Skeletal muscle tissue (tissue), 4 donors: ENCODE data around the gene CD247. TPM values are rescaled to one million over a fixed set of nuclear protein-coding genes. Genes with fewer than 3 reads are reported as not detected.

Experiments used
- H3K27ac ChIP-seq: one replicate; pipeline ENCODE4 v1.7.0; 2013; ENCODE audit warnings: mild to moderate bottlenecking, low read depth, low read length, inconsistent platforms
- H3K27me3 ChIP-seq, 3 donors: one replicate each; pipeline ENCODE4 v1.7.0; 2013; ENCODE audit warnings: low read length in 3 of 3; ENCODE audit not compliant: control insufficient read depth in 3 of 3, insufficient read depth in 3 of 3
- H3K36me3 ChIP-seq, 3 donors: one replicate each; pipeline ENCODE4 v1.7.0; 2013; ENCODE audit warnings: low read length in 3 of 3; ENCODE audit not compliant: control insufficient read depth in 3 of 3, insufficient read depth in 3 of 3
- H3K4me1 ChIP-seq, 3 donors: one replicate each; pipeline ENCODE4 v1.7.0; 2013; ENCODE audit warnings: low read length in 3 of 3, mild to moderate bottlenecking in 3 of 3; ENCODE audit not compliant: control insufficient read depth in 3 of 3, insufficient read depth in 3 of 3
- H3K4me3 ChIP-seq, 3 donors: one replicate each; pipeline ENCODE4 v1.7.0; 2013; ENCODE audit warnings: low read length in 3 of 3
- H3K9ac ChIP-seq, 3 donors: one replicate each; pipeline ENCODE4 v1.7.0; 2013; ENCODE audit warnings: low read length in 3 of 3, mild to moderate bottlenecking in 3 of 3, moderate library complexity in 2 of 3, low read depth in 1 of 3
- H3K9me3 ChIP-seq, 3 donors: one replicate each; pipeline ENCODE4 v1.7.0; 2013; ENCODE audit warnings: low read length in 3 of 3; ENCODE audit not compliant: control insufficient read depth in 3 of 3
- total RNA-seq: library from RNA; depleted of rRNA; stranded (reverse); fragments of >200 nt; gene quantifications from one replicate; pipeline ENCODE4 v1.2.3, GENCODE V29; 2014
- donor health status: Osteomylitis.

Gene CD247
- total RNA-seq, 1 donor from 2014 or later = 0.52 TPM

- no peak overlapping the region for H3K27ac ChIP-seq
- no peaks in the 10 kb centered on the region for H3K27me3 ChIP-seq
- H3K4me3 ChIP-seq = no peak overlapping the region
- H3K9me3 ChIP-seq = no peaks in the 10 kb centered on the region
- peaks cover 6 to 14% (median 13%) of the 10 kb centered on the region in 3 donors for H3K36me3 ChIP-seq
- no peak overlapping the region for H3K9ac ChIP-seq
- H3K4me1 ChIP-seq = no peaks in the 10 kb centered on the region
Observed at GRCh38 chr1:167404908-167405307, 113.4 kb downstream of the CD247 start.

DNA sequence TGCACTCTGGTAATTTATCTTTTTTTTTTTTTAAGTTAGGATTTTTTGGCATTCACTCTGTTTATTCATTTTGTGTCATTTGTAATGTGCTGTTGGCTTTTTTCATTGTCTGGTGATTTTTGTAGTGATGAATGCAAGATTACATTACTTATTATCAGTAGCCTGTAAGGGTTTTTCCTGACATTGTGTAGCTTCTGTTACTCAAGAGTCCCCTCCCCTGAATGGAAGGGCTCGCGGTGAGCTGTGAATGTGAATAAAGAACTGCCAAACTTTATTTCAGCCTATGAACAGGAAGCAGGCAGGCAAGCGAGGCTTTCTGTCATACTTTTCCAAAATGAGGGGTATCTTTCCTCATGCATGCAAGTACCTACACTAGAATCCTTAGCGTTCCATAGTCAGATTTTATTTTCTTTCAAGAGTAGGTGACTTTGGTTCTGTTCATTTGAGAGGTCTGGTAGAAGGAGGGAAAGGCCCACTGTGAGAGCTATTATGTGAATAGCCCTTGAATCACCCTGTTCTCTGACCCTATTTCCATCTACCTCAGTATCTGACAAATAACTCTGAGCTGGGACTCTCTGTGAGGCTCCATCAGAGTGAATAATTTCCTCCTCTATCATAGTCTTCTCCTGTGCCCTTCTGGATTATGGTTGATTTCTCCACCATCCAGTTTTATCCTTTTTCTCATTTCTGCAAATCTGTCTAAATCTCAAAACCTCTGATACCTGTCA, 114.0 kb downstream of the CD247 start:
- H3K27me3 ChIP-seq = no peaks in the 10 kb centered on the region
- H3K4me3 ChIP-seq = no peak overlapping the region
- no peaks in the 10 kb centered on the region for H3K9me3 ChIP-seq
- peaks cover 6 to 14% (median 13%) of the 10 kb centered on the region in 3 donors for H3K36me3 ChIP-seq
- no peaks in the 10 kb centered on the region for H3K4me1 ChIP-seq
- no peak overlapping the region for H3K9ac ChIP-seq
- no peak overlapping the region for H3K27ac ChIP-seq

DNA sequence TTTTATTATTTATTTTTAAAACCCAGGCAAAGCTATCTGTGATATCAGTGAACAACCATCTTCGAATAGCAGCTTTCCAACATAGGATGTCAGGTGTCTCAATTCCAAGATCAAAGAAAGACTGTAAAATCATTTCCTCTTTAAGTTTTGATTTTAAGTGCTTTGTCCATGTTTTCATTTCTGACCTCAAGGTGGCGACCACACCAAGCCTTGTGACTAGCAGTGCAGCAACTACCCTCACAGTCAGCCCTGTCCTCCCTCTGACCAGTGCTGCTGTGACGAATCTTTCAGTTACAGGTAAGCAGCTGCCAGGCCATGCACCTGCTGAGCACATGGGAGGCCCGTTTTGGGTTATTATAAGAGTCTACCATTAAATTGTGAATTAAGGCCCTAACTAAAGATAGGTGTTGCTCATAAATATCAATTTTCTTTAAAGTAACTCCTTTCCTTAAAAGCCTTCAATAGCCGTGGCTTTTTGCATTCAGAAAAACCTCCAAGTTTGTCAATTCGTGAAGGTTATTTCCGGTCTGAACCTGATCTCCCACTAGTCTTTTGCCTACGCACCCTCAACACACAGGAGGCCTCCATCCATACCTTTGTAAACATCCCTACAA, 117.0 kb downstream of the CD247 start:
- H3K9ac ChIP-seq = no peak overlapping the region
- H3K4me1 ChIP-seq = no peaks in the 10 kb centered on the region
- H3K36me3 ChIP-seq = peaks cover 14 to 27% (median 27%) of the 10 kb centered on the region in 3 donors
- H3K27me3 ChIP-seq = no peaks in the 10 kb centered on the region
- no peaks in the 10 kb centered on the region for H3K9me3 ChIP-seq
- no peak overlapping the region for H3K4me3 ChIP-seq
- H3K27ac ChIP-seq = no peak overlapping the region

GRCh38 chr1:167400359-167400953, 117.9 kb downstream of the CD247 start:
- H3K4me3 ChIP-seq = no peak overlapping the region
- H3K27ac ChIP-seq = no peak overlapping the region
- no peaks in the 10 kb centered on the region for H3K27me3 ChIP-seq
- H3K9ac ChIP-seq = no peak overlapping the region
- H3K36me3 ChIP-seq = peaks cover 14 to 30% (median 26%) of the 10 kb centered on the region in 3 donors
- H3K9me3 ChIP-seq = no peaks in the 10 kb centered on the region
- H3K4me1 ChIP-seq = no peaks in the 10 kb centered on the region

- H3K4me3 ChIP-seq = no peak overlapping the region
- H3K9ac ChIP-seq = no peak overlapping the region
- H3K27me3 ChIP-seq = no peaks in the 10 kb centered on the region
- H3K4me1 ChIP-seq = peaks cover 0 to 5% (median 5%) of the 10 kb centered on the region in 3 donors
- peaks cover 0 to 10% (median 3%) of the 10 kb centered on the region in 3 donors for H3K36me3 ChIP-seq
- no peak overlapping the region for H3K27ac ChIP-seq
- H3K9me3 ChIP-seq = no peaks in the 10 kb centered on the region
Observed at GRCh38 chr1:167392200-167392696, 126.1 kb downstream of the CD247 start.

DNA sequence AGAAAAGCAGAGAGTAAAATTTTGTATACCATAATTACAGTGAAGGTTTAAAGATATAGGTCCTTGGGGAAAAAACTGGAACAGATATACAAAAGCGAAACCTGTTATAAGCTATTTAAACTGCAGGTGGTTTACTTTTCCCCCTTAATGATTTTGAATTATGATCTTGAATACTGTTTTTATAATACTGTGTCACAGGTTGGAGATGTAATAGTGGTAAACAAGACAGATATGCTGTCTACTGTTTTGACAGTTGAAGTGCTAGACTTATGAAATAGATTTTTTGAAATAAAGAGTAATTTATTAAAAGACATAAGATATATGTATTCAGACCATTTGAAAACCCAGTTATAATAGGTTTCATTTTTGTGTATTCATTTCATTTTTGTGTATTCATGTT, 129.4 kb downstream of the CD247 start:
- Histone ChIP-seq H3K4me1 (peaks cover 0 to 7% (median 5%) of the 10 kb centered on the region in 3 donors), H3K9me3 (no peaks in the 10 kb centered on the region), H3K9ac (no peak overlapping the region), H3K27ac (peak overlapping the region; percentile 15), H3K27me3 (no peaks in the 10 kb centered on the region), H3K36me3 (peaks cover 8 to 18% (median 11%) of the 10 kb centered on the region in 3 donors), H3K4me3 (no peak overlapping the region)

DNA sequence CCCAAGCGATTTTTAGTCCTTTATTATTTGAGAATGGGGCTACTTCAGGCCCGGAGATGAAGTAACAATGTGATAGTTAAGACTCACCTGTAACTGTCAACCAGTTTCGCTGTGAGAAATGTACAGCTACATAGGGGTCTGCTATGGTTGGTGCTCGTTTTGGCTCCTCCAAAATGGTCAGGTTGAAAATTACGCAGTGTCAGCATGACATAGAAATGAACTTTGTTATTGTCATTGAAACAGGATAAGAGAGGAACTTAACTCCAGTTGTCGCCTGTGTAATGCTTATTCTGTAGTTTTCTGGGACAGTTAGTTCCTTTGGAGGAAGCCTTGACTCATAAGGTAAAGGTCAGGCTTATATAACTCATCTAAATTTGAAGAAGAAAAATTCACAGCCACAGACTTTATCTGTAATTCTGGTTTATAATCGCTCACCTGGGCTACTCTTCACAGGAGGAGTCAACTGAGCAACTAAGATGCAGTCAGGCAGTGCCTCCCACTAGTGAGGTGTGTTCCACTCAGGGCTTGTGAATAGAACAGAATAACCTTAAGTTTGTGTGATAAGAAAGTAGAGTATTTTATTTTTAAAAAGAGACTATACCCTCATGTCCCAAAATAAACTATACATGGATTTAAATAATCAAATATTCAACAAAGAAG, 130.9 kb downstream of the CD247 start:
- Histone ChIP-seq H3K27ac (peak overlapping the region; percentile 10), H3K27me3 (no peaks in the 10 kb centered on the region), H3K4me3 (no peak overlapping the region), H3K36me3 (peaks cover 11 to 24% (median 12%) of the 10 kb centered on the region in 3 donors), H3K9ac (no peak overlapping the region), H3K4me1 (peaks cover 0 to 7% (median 5%) of the 10 kb centered on the region in 3 donors), H3K9me3 (no peaks in the 10 kb centered on the region)

Other genes with a start within 250 kb of the CD247 start
- 25.6 TPM for gene CREG1, start 35.2 kb upstream of the CD247 start, total RNA-seq
- gene RCSD1, start 111.7 kb upstream of the CD247 start, total RNA-seq = 45.9 TPM
- 41.8 TPM for gene MPZL1, start 203.5 kb upstream of the CD247 start, total RNA-seq